Fibroblast of upper back skin (primary cell): ENCODE data around the gene CYP2C18.
"Not testable (repeated sequence)": the region's sequence is repeated elsewhere in the genome, so short reads cannot be mapped to it uniquely, and the experiment has no call there.

Experiments
- DNase-seq: peaks from one replicate; pipeline ENCODE4 v3.0.0-alpha.2; 2013

CYP2C18 gene

DNA sequence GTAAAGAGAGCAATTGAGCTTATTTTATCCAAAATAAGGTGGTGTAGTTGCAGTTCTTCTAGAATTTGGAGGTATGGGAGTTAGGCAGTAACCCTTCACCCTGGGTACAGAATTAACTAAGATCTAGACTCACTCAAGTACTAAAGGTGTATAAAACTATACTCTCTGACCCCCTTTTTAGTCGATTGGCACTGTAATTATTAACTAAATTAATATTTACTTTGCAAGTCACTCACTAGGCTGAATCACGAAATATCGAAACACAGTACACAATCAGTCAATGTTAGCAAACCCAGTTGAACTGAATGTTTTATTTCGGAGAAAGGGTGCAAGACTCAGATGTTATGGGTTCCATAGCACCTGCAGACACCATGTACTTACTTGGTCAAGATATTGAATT is 64.3 kb downstream of the CYP2C18 start:
- DNase-seq = no peak

DNA sequence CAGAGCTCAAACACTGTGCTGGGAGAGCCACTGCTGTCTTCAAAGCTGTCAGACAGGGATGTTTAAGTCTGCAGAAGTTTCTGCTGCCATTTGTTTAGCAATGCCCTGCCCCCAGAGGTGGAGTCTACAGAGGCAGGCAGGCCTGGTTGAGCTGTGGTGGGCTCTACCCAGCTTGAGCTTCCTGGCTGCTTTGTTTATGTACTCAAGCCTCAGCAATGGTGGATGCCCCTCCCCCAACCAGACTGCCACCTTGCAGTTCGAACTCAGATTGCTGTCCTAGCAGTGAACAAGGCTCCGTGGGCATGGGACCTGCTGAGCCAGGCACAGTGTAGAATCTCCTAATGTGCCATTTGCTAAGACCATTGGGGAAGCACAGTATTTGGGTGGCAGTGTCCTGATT is 74.4 kb downstream of the CYP2C18 start:
- no peak for DNase-seq

DNA sequence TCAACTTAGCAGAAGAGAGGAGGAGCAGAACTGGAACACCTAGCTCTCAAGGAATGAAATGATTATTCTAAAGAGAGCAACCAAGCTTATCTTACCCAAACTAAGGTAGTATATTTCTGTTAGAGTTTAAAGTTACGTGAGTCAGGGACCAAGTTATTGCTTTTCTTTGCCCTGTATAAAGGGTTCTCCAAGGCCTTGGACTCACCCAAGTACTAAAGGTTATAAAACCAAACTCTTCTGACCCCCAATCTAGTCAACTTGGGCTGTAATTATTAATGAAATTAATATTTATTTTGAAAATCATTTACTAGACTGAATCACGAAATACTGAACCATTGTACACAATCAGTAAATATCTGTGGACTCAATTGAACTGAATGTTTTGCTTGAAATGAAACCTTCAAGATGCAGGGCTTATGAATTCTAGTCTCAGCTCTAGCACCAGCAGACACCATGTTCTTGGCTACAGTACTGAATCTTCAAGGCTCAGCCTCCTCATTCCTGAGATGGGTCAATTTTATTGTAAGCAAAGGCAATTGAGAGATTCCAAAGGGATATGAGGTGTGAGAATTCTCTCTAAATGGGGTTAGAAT is 77.2 kb downstream of the CYP2C18 start:
- DNase-seq = no peak

DNA sequence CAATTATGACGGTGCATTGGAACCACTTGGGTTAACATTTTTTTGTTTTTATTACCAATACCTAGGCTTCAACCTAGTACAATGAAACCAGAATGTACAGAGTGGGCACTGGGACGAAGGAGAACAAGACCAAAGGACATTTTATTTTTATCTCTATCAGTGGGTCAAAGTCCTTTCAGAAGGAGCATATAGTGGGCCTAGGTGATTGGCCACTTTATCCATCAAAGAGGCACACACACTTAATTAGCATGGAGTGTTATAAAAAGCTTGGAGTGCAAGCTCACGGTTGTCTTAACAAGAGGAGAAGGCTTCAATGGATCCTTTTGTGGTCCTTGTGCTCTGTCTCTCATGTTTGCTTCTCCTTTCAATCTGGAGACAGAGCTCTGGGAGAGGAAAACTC is 78.9 kb downstream of the CYP2C18 start, which contains the start of gene CYP2C19:
Gene CYP2C19, plus strand, starts transcription at position 289 of the 400 bp plus-strand sequence. Its CDS starts 25 bp downstream, at position 314.
- no peak for DNase-seq

DNA sequence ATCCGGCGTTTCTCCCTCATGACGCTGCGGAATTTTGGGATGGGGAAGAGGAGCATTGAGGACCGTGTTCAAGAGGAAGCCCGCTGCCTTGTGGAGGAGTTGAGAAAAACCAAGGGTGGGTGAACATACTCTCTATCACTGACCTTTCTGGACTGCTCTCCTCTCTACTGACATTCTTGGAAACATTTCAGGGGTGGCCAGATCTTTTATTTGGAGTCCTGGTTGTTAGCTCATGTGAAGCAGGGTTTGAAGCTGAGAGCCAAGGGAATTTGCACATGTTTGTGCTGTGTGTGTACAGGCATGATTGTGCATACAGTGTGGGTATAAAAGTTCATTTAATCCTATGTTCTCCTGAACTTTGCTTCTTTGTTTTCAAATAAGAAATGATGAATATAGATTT is 91.9 kb downstream of the CYP2C18 start:
- not testable (repeated sequence) for DNase-seq

DNA sequence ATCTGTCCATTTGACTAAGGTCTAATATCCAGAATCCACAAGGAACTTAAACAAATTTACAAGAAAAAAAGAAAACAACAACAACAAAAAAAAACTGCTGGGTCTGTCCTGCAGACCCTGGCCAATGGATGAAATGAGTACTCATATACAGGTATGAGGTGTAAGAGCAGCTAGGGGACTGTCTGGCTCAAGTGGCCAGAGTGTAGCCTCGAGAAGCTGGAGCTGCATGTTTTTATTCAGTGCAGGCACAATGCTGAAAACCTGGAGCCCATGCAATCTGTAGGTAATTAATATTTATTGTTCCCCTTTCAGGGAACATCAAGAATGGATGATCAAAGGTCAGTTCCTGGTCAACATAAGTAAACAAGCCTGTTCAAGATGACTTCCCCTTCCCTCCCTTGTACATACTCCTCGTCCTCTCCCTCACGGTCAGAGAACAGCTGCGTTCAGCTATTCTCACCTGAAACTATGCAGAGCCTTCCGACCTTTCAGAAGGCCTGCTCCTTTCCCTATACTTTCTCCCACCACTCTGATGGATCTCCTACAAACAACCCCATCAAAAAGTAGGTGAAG is 94.4 kb downstream of the CYP2C18 start:
- DNase-seq = no peak

DNA sequence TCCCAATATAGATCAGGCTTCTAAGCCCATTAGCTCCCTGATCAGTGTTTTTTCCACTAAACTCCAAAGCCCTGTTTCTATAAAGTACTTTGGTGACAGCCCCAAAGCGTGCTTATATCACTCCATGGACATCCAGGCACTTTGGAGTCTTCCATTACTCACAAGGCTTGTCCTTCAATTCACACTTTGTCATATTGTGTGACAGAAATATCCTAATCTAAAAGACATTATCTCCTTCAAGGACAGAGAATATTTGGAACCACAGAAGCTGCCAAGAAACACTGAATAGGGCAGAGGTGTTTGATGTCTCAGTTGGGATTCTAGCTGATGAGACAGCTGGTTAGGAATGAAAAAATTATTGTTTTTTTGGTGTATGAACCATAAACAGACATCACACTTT is 97.3 kb downstream of the CYP2C18 start:
- DNase-seq = no peak

DNA sequence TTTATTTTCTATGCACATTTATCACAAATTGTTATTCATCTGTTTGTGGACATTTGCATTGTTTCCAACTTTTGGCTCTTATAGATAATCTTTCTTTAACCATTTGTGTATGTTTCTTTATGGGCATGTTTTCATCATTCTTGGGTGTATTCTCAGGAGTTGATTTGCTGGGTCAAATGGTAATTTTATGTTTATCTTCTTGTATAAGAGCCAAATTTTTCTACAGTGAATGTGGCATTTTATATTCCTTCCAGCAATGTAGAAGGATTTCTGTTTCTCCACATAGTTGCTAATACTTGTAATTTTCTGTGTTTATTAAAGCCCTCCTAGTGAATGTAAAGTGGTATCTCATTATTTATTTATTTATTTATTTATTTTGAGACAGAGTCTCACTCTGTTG is 100.7 kb downstream of the CYP2C18 start:
- no peak for DNase-seq

DNA sequence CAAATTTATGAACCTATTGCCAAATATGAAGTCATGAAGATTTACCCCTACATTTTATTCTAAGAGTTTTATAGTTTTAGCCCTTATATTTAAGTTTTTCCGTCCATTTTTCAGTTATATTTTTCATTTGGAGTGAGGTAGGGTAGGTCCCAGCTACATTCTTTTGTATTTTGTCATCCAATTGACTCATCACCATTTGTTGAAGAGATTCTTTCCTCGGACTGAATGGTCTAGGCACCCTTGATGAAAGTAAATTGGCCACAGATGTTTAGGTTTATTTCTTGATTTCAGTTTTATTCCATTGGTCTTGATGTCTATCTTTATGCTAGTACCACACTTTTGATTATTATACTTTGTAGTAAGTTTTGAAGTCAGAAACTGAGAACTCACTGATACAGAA is 101.7 kb downstream of the CYP2C18 start:
- DNase-seq = no peak
